Breast epithelium (tissue), 3 donors: ENCODE data around the gene FAM236D. TPM values are rescaled to one million over a fixed set of nuclear protein-coding genes. Genes with fewer than 3 reads are reported as not detected.

ENCODE experiments used
- total RNA-seq, 3 donors: library from RNA; depleted of rRNA; stranded (reverse); fragments of >200 nt; gene quantifications; one replicate each; pipeline ENCODE4 v1.1.0, GENCODE V29; 2016

The FAM236D gene
- total RNA-seq, 3 donors from 2014 or later = not detected

Other genes starting within 250 kb of the FAM236D start
- gene HDAC8, start 235.4 kb downstream of the FAM236D start, total RNA-seq = 10 to 100 TPM; 29.1 to 62.6 (median 51.5) TPM
- gene PHKA1, start 93.9 kb downstream of the FAM236D start, total RNA-seq = 10 to 100 TPM in 1 of 3 donors, 1 to 10 TPM in 2; 4.5 to 11.9 (median 9.8) TPM
- 1 to 10 TPM in 1 of 3 donors, not detected in 2; 2.0 TPM for gene DMRTC1B, start 31.3 kb downstream of the FAM236D start, total RNA-seq
- gene FAM236B, start 25.6 kb downstream of the FAM236D start, total RNA-seq = not detected
- gene FAM236C, start 104.4 kb upstream of the FAM236D start, total RNA-seq = not detected
- not detected for gene FAM236A, start 130.0 kb upstream of the FAM236D start, total RNA-seq
- gene DMRTC1, start 135.6 kb upstream of the FAM236D start, total RNA-seq = not detected
- not detected for gene PABPC1L2B, start 194.7 kb upstream of the FAM236D start, total RNA-seq